ENCODE measurements around the gene ABLIM3.
A peak's percentile ranks its signal among the peaks of the same experiment; 100 is the strongest.

ABLIM3 gene

GRCh38 chr5:149141224-149141956 lies at the start of gene ABLIM3:
TSS of gene ABLIM3 (plus strand) at chr5:149141493. CDS start at chr5:149142096, 603 bp downstream.
- peak; percentile 72 for DNase-seq

- no peak for DNase-seq
These were observed 47.7 kb upstream of the ABLIM3 start for GRCh38 chr5:149093625-149094024.

GRCh38 chr5:149094996-149095395 lies 46.3 kb upstream of the ABLIM3 start:
- DNase-seq, result no peak

- no peak for DNase-seq
These were observed 41.4 kb upstream of the ABLIM3 start for GRCh38 chr5:149099920-149100319.

- no peak for DNase-seq
These were observed 41.0 kb upstream of the ABLIM3 start for GRCh38 chr5:149100331-149100730.

- DNase-seq, result no peak
These were observed 32.5 kb upstream of the ABLIM3 start for GRCh38 chr5:149108651-149109280.

GRCh38 chr5:149110406-149110805 lies 30.9 kb upstream of the ABLIM3 start:
- DNase-seq, result no peak

- no peak for DNase-seq
These were observed 27.6 kb upstream of the ABLIM3 start for GRCh38 chr5:149113669-149114068.

- DNase-seq, result peak; percentile 61
These were observed 26.6 kb upstream of the ABLIM3 start for GRCh38 chr5:149114403-149115312.

GRCh38 chr5:149117970-149118369 lies 23.3 kb upstream of the ABLIM3 start:
- DNase-seq, result peak; percentile 35

GRCh38 chr5:149118463-149118862 lies 22.8 kb upstream of the ABLIM3 start:
- no peak for DNase-seq

- no peak for DNase-seq
These were observed 20.1 kb upstream of the ABLIM3 start for GRCh38 chr5:149121145-149121544.

- no peak for DNase-seq
These were observed 18.1 kb upstream of the ABLIM3 start for GRCh38 chr5:149123211-149123610.

GRCh38 chr5:149125386-149125891 lies 15.9 kb upstream of the ABLIM3 start:
- no peak for DNase-seq

- no peak for DNase-seq
These were observed 14.4 kb upstream of the ABLIM3 start for GRCh38 chr5:149126906-149127305.

GRCh38 chr5:149127394-149127955 lies 13.8 kb upstream of the ABLIM3 start:
- no peak for DNase-seq

GRCh38 chr5:149128023-149128875 lies 13.0 kb upstream of the ABLIM3 start:
- no peak for DNase-seq

- no peak for DNase-seq
These were observed 12.1 kb upstream of the ABLIM3 start for GRCh38 chr5:149129181-149129580.

GRCh38 chr5:149130121-149130914 lies 11.0 kb upstream of the ABLIM3 start:
- DNase-seq, result no peak

GRCh38 chr5:149132474-149132873 lies 8.8 kb upstream of the ABLIM3 start:
- DNase-seq, result no peak
